Thyroid gland (tissue), 4 donors: Measurements from ENCODE around the gene PRDM11.

ENCODE experiments used
- POLR2A ChIP-seq, 2 donors: fragments of 450-650 bp; IDR thresholded peaks; one replicate each; pipeline ENCODE4 v1.6.1; 2017; ENCODE audit warnings: antibody characterized with exemption in 2 of 2, mild to moderate bottlenecking in 2 of 2, moderate library complexity in 1 of 2
- TF ChIP-seq, protein P1 (sequence below), 6 experiments: fragments of 200-600 bp in 3 of 6; fragments of 450-650 bp in 3 of 6; sonication (generic) in 3 of 6; IDR thresholded peaks; one replicate each; pipeline ENCODE4 v1.5.1; 2016 to 2019; ENCODE audit warnings: antibody characterized with exemption in 6 of 6, mild to moderate bottlenecking in 2 of 6, inconsistent platforms in 1 of 6, moderate library complexity in 1 of 6

DNA sequence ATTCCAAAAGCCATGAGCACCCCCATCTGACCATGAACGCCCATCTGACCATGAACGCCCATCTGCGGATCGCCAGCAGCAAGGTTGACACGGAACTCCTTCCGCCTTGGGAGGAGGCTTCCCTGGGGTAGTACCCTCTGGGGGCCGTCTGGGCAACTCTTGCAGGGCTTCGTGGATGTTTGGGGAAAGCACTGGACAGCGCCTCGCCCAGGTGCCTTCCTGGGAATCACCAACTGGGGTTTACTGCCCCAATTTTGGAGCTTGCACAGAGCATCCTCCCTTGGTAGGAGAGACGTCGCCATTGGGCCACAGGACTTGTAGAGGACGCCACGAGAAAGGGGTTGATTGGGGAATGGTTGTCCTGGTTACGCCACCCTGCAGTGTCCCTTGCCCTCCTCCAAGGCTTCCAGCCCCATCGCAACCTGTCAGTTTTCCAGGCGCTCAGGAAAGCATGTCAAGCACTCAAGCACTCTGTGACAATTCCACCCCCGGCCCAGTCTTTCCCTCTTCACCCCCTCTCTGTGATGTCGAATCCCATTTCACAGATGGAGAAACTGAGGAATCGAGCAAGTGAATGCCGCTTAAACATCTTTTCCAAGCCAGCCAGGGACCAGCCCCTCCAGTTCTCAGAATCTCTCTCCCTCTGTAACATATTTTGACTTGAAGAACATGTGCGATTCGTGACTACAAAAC is 914 bp upstream of the PRDM11 start:
- TF ChIP-seq, protein P1, sequence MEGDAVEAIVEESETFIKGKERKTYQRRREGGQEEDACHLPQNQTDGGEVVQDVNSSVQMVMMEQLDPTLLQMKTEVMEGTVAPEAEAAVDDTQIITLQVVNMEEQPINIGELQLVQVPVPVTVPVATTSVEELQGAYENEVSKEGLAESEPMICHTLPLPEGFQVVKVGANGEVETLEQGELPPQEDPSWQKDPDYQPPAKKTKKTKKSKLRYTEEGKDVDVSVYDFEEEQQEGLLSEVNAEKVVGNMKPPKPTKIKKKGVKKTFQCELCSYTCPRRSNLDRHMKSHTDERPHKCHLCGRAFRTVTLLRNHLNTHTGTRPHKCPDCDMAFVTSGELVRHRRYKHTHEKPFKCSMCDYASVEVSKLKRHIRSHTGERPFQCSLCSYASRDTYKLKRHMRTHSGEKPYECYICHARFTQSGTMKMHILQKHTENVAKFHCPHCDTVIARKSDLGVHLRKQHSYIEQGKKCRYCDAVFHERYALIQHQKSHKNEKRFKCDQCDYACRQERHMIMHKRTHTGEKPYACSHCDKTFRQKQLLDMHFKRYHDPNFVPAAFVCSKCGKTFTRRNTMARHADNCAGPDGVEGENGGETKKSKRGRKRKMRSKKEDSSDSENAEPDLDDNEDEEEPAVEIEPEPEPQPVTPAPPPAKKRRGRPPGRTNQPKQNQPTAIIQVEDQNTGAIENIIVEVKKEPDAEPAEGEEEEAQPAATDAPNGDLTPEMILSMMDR (IDR thresholded peaks at IDR 0.05): no peak
- TF ChIP-seq POLR2A (IDR thresholded peaks at IDR 0.05): no peak
